LNCaP clone FGC (cell line): ENCODE results near the gene RELA.
"Not testable (repeated sequence)": the region's sequence is repeated elsewhere in the genome, so short reads cannot be mapped to it uniquely, and the experiment has no call there.

ENCODE experiments used
- DNase-seq: peaks from one replicate; pipeline ENCODE4 v3.0.0-alpha.2; 2011; ENCODE audit warnings: low read depth
- H3K4me3 ChIP-seq: 2 replicates; pipeline ENCODE4 v1.5.1; 2011; ENCODE audit warnings: mild to moderate bottlenecking, low read depth, low read length, control low read depth
- TF ChIP-seq, protein P1 (sequence below): IDR thresholded peaks from 2 replicates; pipeline ENCODE4 v1.5.1; 2012; ENCODE audit warnings: mild to moderate bottlenecking; ENCODE audit not compliant: control insufficient read depth, insufficient read depth; ENCODE audit errors: extremely low read depth

The RELA gene

GRCh38 chr11:65639623-65640482 lies 22.9 kb downstream of the RELA start:
- H3K4me3 ChIP-seq, result no peak overlapping the region
- TF ChIP-seq, protein P1, sequence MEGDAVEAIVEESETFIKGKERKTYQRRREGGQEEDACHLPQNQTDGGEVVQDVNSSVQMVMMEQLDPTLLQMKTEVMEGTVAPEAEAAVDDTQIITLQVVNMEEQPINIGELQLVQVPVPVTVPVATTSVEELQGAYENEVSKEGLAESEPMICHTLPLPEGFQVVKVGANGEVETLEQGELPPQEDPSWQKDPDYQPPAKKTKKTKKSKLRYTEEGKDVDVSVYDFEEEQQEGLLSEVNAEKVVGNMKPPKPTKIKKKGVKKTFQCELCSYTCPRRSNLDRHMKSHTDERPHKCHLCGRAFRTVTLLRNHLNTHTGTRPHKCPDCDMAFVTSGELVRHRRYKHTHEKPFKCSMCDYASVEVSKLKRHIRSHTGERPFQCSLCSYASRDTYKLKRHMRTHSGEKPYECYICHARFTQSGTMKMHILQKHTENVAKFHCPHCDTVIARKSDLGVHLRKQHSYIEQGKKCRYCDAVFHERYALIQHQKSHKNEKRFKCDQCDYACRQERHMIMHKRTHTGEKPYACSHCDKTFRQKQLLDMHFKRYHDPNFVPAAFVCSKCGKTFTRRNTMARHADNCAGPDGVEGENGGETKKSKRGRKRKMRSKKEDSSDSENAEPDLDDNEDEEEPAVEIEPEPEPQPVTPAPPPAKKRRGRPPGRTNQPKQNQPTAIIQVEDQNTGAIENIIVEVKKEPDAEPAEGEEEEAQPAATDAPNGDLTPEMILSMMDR, result no peak
- no peak for DNase-seq

DNA sequence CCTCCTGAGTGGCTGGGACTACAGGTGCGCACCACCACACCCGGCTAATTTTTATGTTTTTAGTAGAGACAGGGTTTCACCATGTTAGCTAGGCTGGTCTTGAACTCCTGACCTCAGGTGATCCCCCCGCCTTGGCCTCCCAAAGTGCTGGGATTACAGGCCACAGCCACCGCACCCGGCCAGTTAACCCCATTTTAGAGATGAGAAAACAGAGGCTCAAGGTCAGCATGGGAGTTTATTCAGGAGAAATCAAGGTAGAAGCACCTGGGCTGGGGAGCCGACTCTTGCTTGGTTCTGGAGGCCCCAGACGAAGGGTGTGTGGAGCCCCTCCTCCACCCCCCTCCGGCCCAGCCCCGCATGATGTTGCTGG lies 23.5 kb downstream of the RELA start:
- H3K4me3 ChIP-seq, DNase-seq: not testable (repeated sequence)

DNA sequence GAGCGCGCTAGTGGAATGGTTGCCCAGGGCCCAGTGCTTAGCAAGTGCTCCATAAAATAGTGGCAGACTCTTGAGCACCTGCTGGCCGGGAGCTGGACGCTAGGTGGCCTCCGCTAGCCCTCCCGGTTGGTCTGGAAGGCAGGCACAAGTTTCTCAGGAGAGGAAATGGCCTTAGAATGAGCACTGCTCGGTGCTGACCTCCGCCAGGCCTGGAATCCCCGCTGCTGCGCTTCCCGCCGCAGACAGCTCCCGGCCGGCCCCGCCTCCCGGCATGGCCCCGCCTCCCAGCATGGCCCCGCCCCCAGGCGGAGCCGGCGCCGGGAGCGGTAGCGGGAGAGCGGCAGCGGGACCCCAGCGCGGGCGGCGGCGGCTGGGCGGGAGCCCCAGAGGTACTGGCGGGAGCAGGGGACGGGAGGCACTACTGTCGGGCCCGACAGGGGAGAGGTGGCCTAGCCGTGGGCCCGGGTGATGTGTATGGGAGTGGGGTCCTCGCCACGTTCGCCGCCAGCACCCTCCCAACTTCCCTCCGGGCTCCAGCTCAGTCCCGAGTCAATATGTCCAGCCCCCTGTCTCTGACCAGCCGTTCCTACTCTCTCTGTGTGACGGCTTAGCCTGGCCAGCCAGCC lies 24.8 kb downstream of the RELA start, which contains the start of gene SIPA1:
Gene SIPA1, plus strand, starts transcription at position 308 of the 626 bp plus-strand sequence. CDS start 2,821 bp downstream, outside the sequence.
- peak; percentile 30 for DNase-seq
- H3K4me3 ChIP-seq, result peak within 1 kb of the TSS; percentile 49
- TF ChIP-seq, protein P1, result peak; percentile 52

GRCh38 chr11:65637032-65637557 lies 25.6 kb downstream of the RELA start:
- DNase-seq, result no peak
- H3K4me3 ChIP-seq, result no peak overlapping the region
- TF ChIP-seq, protein P1, result no peak

GRCh38 chr11:65636108-65637031 lies 26.3 kb downstream of the RELA start:
- DNase-seq, result no peak
- no peak overlapping the region for H3K4me3 ChIP-seq
- TF ChIP-seq, protein P1, result no peak

DNA sequence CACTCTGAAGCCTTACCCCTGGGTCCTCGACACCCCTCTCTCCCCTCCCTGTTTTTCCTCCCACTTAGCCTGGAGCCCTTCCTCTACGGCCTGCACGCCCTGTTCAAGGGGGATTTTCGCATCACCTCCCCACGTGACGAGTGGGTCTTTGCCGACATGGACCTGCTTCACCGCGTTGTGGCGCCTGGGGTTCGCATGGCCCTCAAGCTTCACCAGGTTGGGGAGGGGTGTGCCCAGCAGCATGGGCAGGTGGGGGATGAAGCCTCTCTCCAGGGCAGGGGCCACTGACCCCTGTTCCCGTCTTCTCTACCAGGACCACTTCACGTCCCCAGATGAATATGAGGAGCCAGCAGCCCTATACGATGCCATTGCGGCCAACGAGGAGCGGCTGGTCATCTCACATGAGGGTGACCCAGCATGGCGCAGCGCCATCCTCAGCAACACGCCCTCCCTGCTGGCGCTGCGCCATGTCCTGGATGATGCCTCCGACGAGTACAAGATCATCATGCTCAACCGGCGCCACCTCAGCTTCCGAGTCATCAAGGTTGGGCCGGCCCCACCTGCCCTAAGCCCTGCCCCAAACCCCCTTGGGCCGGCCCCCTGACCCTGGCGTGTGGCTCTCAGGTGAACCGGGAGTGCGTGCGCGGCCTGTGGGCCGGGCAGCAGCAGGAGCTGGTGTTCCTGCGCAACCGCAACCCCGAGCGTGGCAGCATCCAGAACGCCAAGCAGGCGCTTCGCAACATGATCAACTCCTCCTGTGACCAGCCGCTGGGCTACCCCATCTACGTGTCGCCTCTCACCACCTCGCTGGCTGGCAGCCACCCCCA lies 27.6 kb downstream of the RELA start:
- TF ChIP-seq, protein P1, result no peak
- no peak overlapping the region for H3K4me3 ChIP-seq
- no peak for DNase-seq
